ENCODE measurements around the gene TLR6.

DNA sequence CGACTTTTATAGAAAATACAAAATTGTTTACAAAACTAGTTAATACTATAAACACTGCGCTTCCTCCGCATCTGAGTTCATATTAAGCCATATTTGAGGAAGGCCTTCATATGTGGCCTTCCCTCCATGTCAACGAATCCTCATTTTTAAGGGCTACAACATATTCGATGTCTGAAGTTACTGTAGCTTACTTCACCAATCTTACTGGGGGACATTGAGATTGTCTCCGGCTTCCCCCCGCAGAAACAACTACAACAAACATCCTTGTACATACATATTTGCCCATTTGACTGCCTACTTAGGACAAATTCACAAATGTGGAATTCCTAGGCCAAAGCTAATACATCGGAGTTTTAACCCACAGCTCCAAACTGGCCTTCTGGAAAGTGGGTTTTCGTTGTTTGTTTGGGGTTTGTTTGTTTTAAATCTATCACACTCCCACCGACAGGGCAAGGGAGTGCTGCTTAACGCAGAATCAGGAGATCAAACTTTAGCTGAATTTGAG lies 10.4 kb upstream of the TLR6 start:
- TF ChIP-seq YY1 (IDR thresholded peaks at IDR 0.05; ENCODE audit: insufficient read depth, insufficient read length) (no peak), ZNF274 (IDR thresholded peaks at IDR 0.05; ENCODE audit: low read depth, low read length) (no peak), SUZ12 (IDR thresholded peaks at IDR 0.05; ENCODE audit: extremely low read depth, insufficient read depth, insufficient read length) (no peak)
